ENCODE measurements around the gene DHRS3. TPM values are rescaled to one million over a fixed set of nuclear protein-coding genes. Genes with fewer than 3 reads are reported as not detected.
A peak's percentile ranks its signal among the peaks of the same experiment; 100 is the strongest.

Gene DHRS3
- total RNA-seq, 1 experiment from 2014 or later: 87.0 TPM

DNA sequence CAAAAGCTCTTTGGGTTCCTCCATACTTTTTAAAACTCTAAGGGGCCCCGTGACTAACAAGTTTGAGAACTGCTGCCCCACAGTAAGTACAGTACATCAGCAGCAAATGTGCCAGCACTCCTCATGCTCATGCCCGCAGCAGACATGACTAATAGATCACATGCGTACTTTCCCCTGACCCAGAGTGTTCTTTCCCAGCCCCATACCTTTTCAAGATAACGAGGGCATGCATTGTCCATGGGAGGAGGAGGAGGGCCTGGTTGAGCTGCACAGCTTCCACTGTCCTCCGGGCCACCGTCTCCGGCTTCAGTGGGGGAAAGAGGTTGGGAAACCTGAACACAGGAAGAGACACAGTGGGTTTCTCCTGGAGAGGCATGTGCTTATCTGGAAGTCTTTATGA is 45.5 kb downstream of the DHRS3 start:
- H3K4me2 ChIP-seq (ENCODE audit: low read length): peak overlapping the region; percentile 46
- H3K4me3 ChIP-seq (replicated peaks in 1 of 2; ENCODE audit: low read depth in 1 of 2, low read length in 2 of 2): no peak overlapping the region
- peaks cover 29 to 42% of the 10 kb centered on the region in 2 experiments for H3K4me1 ChIP-seq (ENCODE audit: control insufficient read depth in 1 of 2, insufficient read depth in 2 of 2, low read length in 2 of 2)
- DNase-seq (ENCODE audit: low read depth, low spot score) (no peak), ATAC-seq (no peak)
- H4K20me1 ChIP-seq (ENCODE audit: insufficient read depth): no peaks in the 10 kb centered on the region
- ChIA-PET CTCF (no interaction called here), RAD21 (ENCODE audit: low non-redundant PET in 1 of 2, low total read pairs in 2 of 2, uncharacterized antibody in 2 of 2, unreplicated experiment in 2 of 2) (no interaction called here), POLR2A (no interaction called here)
- TF ChIP-seq, protein P1, sequence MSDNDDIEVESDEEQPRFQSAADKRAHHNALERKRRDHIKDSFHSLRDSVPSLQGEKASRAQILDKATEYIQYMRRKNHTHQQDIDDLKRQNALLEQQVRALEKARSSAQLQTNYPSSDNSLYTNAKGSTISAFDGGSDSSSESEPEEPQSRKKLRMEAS (IDR thresholded peaks at IDR 0.05): 0 out of 2 replicates have a peak, but pooled peaks have one; percentile 55
- TF ChIP-seq YY1 (IDR thresholded peaks at IDR 0.05; ENCODE audit: extremely low read depth, insufficient replicate concordance, low read depth, low read length) (no peak), RAD21 (IDR thresholded peaks at IDR 0.05; ENCODE audit: low read depth) (no peak), ZFX (IDR thresholded peaks at IDR 0.05) (no peak)
- H3K9me2 ChIP-seq (ENCODE audit: insufficient read depth): no peaks in the 10 kb centered on the region
- peaks cover 0 to 16% of the 10 kb centered on the region in 2 experiments; a peak in 1 of 4 replicates for H3K36me3 ChIP-seq (ENCODE audit: control insufficient read depth in 1 of 2, insufficient read depth in 2 of 2, low read length in 2 of 2)
- H3K27ac ChIP-seq (ENCODE audit: low read depth, low read length): peak overlapping the region; percentile 61
- no peaks in the 10 kb centered on the region for H3K79me2 ChIP-seq (ENCODE audit: insufficient read depth, low read length)
- BruUV-seq (replicated peaks): no TSS peak
- H3K27me3 ChIP-seq (ENCODE audit: insufficient read depth, low read length): no peaks in the 10 kb centered on the region
- no peak overlapping the region for H2AFZ ChIP-seq (ENCODE audit: low read depth, low read length, poor library complexity, severe bottlenecking)
- no peak overlapping the region for H3K9ac ChIP-seq (ENCODE audit: low read length)
- intact Hi-C loops (cut with micrococcal nuclease): no loop called here
- no peaks in the 10 kb centered on the region for H3K9me3 ChIP-seq (ENCODE audit: control insufficient read depth in 1 of 2, insufficient read depth in 1 of 2, low read depth in 1 of 2, low read length in 2 of 2)

DNA sequence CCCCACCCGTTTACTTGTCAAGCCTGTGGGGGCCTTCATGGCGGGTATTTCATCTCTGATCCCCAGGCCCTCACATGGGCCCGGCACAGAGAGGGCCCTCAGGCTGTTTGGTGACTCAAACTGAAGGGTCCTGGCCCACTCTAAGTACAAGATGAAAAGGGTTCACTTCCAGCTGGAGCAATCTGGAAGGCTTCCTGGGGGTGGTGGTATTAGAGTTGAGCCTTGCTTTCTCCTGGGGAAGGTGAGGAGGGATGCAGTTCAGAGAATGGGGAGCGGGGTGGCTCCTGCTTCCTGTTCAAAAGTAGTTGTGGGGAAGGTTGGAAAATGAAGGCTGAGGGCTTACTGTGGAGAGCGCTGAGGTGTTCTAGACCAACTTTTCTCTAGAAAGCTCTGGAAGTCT is 47.7 kb downstream of the DHRS3 start:
- H3K4me1 ChIP-seq (ENCODE audit: control insufficient read depth in 1 of 2, insufficient read depth in 2 of 2, low read length in 2 of 2): peaks cover 27 to 44% of the 10 kb centered on the region in 2 experiments
- H3K4me3 ChIP-seq (replicated peaks in 1 of 2; ENCODE audit: low read depth in 1 of 2, low read length in 2 of 2): no peak overlapping the region
- H3K27ac ChIP-seq (ENCODE audit: low read depth, low read length): no peak overlapping the region
- POLR2A ChIA-PET: no interaction called here
- H3K4me2 ChIP-seq (ENCODE audit: low read length): no peak overlapping the region
- H3K9me2 ChIP-seq (ENCODE audit: insufficient read depth): no peaks in the 10 kb centered on the region
- no peak for ATAC-seq
- DNase-seq (ENCODE audit: low read depth, low spot score): no peak
- H3K36me3 ChIP-seq (ENCODE audit: control insufficient read depth in 1 of 2, insufficient read depth in 2 of 2, low read length in 2 of 2): peaks cover 0 to 19% of the 10 kb centered on the region in 2 experiments; a peak in 1 of 4 replicates
- no peak overlapping the region for H2AFZ ChIP-seq (ENCODE audit: low read depth, low read length, poor library complexity, severe bottlenecking)
- intact Hi-C loops (cut with micrococcal nuclease): no loop called here
- no peak overlapping the region for H3K9ac ChIP-seq (ENCODE audit: low read length)
- no peaks in the 10 kb centered on the region for H3K27me3 ChIP-seq (ENCODE audit: insufficient read depth, low read length)
- no peaks in the 10 kb centered on the region for H3K9me3 ChIP-seq (ENCODE audit: control insufficient read depth in 1 of 2, insufficient read depth in 1 of 2, low read depth in 1 of 2, low read length in 2 of 2)
- no peaks in the 10 kb centered on the region for H4K20me1 ChIP-seq (ENCODE audit: insufficient read depth)
- RAD21 ChIA-PET (ENCODE audit: low non-redundant PET in 1 of 2, low total read pairs in 2 of 2, uncharacterized antibody in 2 of 2, unreplicated experiment in 2 of 2): no interaction called here
- H3K79me2 ChIP-seq (ENCODE audit: insufficient read depth, low read length): no peaks in the 10 kb centered on the region
- no TSS peak for BruUV-seq (replicated peaks)
- CTCF ChIA-PET: no interaction called here
- TF ChIP-seq TCF7L2 (IDR thresholded peaks at IDR 0.05; ENCODE audit: borderline replicate concordance, extremely low read depth, insufficient read depth, insufficient read length) (no peak), ZFX (IDR thresholded peaks at IDR 0.05) (no peak), YY1 (IDR thresholded peaks at IDR 0.05; ENCODE audit: extremely low read depth, insufficient replicate concordance, low read depth, low read length) (no peak), POLR2AphosphoS5 (IDR thresholded peaks at IDR 0.05; ENCODE audit: low read depth, low read length) (no peak), POLR2A (IDR thresholded peaks at IDR 0.05; ENCODE audit: borderline replicate concordance, extremely low read depth, insufficient read depth, insufficient read length) (no peak), FOSL1 (IDR thresholded peaks at IDR 0.05; ENCODE audit: low read depth) (no peak), ELF1 (IDR thresholded peaks at IDR 0.05; ENCODE audit: borderline replicate concordance, low read depth) (no peak), EZH2phosphoT487 (IDR thresholded peaks at IDR 0.05; ENCODE audit: borderline replicate concordance) (no peak), SIN3A (IDR thresholded peaks at IDR 0.05; ENCODE audit: low read depth) (no peak), CBX3 (IDR thresholded peaks at IDR 0.05; ENCODE audit: low read depth) (no peak), RAD21 (IDR thresholded peaks at IDR 0.05; ENCODE audit: low read depth) (no peak), CEBPB (IDR thresholded peaks at IDR 0.05; ENCODE audit: low read depth) (no peak)
- TF ChIP-seq, protein P2, sequence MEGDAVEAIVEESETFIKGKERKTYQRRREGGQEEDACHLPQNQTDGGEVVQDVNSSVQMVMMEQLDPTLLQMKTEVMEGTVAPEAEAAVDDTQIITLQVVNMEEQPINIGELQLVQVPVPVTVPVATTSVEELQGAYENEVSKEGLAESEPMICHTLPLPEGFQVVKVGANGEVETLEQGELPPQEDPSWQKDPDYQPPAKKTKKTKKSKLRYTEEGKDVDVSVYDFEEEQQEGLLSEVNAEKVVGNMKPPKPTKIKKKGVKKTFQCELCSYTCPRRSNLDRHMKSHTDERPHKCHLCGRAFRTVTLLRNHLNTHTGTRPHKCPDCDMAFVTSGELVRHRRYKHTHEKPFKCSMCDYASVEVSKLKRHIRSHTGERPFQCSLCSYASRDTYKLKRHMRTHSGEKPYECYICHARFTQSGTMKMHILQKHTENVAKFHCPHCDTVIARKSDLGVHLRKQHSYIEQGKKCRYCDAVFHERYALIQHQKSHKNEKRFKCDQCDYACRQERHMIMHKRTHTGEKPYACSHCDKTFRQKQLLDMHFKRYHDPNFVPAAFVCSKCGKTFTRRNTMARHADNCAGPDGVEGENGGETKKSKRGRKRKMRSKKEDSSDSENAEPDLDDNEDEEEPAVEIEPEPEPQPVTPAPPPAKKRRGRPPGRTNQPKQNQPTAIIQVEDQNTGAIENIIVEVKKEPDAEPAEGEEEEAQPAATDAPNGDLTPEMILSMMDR (IDR thresholded peaks at IDR 0.05 in 2 of 3, conservative IDR thresholded peaks at IDR 0.05 in 1 of 3; ENCODE audit: borderline replicate concordance in 1 of 3, insufficient read depth in 1 of 3, low read depth in 2 of 3, low read length in 2 of 3): no peak
- TF ChIP-seq, protein P3, sequence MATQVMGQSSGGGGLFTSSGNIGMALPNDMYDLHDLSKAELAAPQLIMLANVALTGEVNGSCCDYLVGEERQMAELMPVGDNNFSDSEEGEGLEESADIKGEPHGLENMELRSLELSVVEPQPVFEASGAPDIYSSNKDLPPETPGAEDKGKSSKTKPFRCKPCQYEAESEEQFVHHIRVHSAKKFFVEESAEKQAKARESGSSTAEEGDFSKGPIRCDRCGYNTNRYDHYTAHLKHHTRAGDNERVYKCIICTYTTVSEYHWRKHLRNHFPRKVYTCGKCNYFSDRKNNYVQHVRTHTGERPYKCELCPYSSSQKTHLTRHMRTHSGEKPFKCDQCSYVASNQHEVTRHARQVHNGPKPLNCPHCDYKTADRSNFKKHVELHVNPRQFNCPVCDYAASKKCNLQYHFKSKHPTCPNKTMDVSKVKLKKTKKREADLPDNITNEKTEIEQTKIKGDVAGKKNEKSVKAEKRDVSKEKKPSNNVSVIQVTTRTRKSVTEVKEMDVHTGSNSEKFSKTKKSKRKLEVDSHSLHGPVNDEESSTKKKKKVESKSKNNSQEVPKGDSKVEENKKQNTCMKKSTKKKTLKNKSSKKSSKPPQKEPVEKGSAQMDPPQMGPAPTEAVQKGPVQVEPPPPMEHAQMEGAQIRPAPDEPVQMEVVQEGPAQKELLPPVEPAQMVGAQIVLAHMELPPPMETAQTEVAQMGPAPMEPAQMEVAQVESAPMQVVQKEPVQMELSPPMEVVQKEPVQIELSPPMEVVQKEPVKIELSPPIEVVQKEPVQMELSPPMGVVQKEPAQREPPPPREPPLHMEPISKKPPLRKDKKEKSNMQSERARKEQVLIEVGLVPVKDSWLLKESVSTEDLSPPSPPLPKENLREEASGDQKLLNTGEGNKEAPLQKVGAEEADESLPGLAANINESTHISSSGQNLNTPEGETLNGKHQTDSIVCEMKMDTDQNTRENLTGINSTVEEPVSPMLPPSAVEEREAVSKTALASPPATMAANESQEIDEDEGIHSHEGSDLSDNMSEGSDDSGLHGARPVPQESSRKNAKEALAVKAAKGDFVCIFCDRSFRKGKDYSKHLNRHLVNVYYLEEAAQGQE (IDR thresholded peaks at IDR 0.05; ENCODE audit: low read depth): no peak

Measured in HCT116 (cell line).